GM18870 (cell line): ENCODE data around the gene LOXHD1.

Experiments used
- ATAC-seq: cut with Tn5 transposase; IDR thresholded peaks from one replicate; pipeline ENCODE4 v1.9.1; 2021; ENCODE audit warnings: moderate library complexity; ENCODE audit not compliant: unreplicated experiment

LOXHD1 gene

DNA sequence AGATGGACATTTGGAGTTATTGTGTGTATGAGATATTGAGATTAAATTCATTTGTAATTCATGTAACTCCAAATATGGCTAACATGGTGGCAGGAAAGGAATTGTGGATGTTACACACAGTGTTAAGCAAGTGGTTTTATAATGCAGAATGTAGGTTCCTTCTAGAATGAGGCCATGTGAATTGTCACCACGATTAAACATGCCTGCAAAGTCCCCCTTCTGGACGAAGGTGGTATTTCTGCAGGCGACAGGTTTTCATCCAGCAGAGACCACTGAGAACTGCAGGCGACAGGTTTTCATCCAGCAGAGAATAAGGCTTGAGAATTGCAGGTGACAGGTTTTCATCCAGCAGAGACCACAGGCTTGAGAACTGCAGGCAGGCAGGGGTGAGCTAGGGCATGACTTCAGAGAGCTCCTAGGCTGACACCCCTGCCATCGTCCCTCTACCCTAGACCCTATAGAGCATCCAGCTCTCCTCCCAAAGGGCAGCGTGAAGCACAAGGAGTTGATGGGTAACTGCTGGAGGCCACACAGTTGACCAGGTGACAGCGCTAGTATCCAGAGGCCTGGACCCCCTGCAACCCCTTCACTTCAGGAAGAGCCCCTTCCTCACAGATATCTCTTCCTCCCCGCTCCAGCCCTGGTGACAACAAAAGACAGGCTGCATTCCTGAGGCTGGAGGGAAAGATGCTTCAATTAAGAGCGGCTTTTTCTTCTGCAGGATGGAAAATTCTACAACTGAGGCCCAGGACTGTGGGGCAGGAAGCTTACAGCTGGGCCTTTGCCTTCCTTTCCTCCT lies 175.8 kb downstream of the LOXHD1 start:
- no peak for ATAC-seq

DNA sequence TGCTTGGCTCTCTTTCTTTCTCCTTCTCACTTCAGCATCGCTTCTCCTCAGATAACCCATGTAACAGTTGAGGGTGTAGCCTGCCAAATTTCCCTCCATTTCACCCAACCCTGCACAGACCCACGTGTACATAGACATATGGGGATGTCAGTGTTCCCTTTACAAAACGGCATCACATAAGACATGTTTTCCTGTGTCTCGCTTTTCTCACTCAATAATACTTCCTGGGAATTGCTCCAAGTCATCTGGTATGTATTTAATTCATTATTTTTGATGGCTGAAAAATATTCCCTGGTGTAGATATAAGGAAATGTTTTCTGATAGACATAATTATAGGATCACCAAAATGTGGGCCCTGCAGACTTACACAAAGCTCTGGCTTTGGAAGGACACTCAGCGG lies 176.8 kb downstream of the LOXHD1 start:
- ATAC-seq: no peak

DNA sequence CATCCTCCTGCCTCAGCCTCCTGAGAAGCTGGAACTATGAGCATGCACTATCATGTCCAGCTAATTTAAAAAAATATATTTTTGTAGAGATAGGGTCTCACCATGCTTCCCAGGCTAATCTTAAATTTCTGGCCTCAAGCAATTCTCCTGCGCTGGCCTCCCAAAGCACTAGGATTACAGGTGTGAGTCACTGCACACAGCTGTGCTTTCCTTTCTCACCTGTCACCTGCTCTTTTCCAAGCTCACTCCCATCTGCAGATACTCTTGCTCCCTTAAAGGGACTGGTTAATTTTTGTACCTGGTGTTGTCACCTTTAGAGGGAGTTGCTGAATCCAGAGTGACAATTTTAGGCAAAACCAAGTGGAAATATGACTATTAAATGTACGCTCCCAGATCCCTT lies 178.2 kb downstream of the LOXHD1 start:
- ATAC-seq: no peak

DNA sequence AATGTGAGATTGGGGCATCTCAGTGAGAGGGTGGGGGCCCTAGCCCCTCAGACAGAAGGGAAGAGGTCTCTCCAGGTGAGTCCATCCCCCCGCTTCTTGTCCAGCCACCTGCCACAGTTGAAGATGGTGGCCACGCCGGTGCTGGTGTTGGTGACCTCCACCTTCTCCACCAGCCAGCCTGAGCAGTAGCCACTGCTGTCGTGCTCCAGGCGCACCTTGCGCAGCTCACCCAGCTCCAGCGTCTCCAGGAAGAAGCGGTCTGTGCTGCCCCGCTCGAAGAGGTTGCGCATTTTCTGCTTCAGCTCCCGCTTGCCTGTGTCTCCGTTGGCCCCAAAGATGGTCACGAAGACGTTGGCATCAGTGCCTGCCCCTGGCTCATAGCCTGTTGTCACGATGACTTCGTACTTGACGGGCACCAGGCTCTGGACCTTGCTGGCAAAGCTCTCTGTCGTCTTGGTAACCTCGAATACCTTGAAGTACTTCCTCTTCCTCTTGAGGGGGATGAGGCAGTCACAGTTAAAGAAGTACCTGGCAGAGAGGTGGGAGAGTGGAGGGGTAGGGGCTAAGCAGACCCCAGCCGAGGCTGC lies 179.5 kb downstream of the LOXHD1 start:
- no peak for ATAC-seq

DNA sequence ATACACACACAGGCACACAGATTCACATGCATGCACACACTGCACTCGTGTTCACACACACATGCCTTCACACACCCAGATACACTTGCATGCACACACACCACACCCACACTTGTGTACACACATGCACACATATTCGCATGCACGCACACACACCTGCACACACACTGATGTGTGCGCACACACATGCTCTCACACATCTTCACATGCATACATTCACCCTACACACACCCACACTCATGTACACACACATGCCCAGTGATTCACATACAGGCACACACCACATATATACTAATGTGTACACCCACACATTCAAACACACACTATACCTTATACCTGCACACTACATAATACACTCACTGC lies 181.6 kb downstream of the LOXHD1 start:
- ATAC-seq: no peak

DNA sequence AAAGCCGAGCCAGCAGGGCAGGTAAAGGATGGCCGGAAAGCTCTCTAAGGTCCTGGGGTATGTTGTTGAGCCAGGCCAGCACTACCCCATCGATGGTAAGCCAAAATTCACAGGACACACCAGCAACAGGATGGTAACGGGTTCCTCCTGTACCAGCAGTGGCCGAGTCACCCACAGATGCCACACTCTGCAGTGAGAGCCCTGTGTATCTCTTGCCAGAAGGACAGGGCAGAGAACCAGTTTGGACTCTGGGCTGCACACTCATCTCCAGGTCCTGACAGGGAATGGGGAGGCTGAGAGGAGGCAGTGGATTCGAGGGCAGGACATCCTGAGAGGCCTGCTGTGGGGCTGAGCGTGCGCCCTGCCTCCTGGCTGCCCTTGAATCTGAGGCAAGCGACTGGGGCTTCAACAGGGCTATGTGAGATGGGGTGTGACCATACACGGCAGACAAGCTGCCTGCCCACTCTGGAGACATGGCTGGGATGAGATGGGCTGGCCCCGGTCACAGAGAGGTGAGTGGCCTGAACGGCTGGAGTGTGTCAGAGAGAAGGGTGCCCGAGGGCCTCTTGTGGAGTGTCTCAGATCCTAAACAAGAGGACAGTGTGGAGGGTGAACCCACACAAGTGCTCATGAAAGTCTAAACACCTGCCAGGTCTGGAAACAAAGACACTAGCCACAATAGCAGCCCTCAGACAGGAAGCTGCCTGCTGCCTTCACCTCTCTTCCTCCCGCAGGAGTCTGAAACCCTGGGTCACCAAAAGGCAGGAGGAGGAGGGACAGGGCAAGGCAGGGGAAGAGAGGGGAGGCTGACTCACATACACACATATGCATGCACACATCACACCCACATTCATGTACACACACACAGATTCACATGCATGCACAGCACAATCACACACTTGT lies 182.3 kb downstream of the LOXHD1 start:
- ATAC-seq: no peak

DNA sequence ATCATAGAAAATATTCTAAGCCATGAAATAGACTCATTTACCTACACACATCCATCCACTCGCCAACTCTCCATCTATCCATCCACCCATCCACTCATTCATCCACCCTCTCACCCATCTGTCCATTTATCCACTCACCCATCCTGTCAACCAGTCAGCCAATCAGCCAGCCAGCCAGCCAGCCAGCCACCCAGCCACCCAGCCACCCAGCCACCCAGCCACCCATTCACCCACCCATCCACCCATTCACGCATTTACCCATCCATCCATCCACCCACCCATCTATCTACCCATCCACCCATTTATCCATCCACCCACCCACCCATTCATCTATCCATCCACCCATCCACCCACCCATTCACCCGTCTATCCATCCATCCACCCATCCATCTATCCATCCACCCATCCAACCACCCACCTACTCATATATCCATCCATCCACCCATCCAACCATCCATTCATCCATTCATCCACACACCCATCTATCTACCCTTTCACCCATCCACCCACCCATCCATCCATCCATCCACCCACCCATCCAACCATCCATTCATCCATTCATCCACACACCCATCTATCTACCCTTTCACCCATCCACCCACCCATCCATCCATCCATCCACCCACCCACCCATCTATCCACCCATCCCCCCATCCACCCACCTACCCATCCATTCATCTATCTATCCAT lies 185.1 kb downstream of the LOXHD1 start:
- no peak for ATAC-seq

DNA sequence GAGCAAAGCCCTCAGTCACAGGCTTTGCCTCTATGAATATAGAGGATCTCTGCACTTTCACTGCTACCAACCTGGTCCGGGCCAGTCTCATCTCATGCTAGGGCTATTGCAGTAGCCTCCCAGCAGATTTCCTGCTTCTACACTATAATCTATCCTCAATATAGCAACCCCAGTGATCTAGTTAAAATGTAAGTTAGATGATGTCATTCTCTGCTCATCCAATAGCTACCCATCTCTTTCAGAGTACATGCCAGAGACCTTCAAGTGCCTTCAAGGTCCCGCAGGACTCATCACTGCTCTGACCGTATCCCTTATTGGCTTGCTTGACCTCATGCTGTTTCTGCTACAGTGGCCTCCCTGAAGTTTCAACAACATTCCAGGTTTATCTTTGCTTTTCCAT lies 186.3 kb downstream of the LOXHD1 start:
- no peak for ATAC-seq

DNA sequence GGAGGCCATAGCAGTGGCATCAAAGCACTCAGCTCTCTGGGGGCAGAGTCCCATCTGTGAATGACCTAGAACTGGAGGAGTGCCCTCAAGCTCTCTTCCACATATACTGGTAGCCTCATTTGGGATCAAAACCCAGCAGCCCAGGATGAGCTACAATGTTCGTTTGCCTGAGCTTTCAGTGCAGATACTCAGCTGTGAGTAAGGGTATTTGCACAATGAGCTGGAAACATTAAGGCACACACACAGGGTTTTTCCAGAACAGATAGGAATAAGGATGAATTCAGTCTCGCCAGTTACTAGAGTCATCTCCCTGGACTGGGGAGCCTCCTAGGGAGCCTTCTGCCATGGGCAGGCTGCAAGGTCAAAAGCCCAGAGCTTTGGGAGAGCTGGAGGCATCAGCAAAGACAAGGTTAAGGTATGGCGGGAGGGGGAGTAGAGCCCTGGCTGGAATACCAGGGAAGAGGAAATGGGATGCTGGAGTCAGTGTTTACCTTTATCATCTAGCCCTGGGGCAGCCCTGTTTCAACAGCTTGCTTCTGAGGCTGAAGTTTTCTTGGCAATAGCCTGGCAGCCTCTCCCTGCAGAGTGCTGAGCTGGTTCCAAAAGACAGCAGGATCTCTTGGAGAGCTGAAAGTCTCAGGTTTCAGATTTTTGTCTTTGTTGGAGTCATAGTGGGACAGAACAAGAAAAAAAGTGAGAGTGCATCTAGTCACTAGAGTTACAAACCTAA lies 187.7 kb downstream of the LOXHD1 start:
- ATAC-seq: no peak

DNA sequence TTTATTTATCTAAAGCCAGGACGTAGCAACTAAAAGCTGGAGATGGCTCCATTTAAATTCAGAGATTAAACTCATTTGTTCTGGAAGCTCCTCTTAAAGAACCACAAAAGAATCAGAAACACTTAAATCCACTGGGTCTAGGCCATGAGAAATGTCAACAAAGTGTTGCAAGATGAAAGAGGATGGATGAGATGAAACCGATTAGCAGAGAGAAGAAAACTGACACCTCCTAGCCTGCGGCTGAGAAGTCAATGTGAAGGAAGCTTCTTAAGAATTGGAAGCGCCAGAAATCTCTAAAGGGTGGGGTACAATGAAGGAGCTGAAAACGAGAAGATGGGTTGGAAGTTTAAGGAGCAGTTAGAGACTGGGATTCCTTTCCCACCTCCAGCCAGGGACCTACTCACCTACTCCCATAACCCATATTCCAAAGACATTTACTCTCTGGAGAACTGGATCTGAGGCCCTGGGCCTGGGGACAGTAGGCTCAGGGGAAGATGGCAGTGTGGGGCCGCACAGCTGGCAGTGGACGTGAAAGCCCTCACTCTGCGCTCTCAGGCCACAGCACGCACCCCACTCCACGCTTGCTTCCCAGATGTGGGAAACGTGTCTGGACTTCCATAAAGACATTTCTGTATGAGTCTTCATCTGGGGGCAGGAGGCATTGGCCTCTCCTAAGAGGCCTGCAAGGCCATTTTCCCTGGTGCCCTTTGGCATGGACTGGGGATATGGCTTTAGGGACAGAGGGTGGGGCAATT lies 188.4 kb downstream of the LOXHD1 start:
- ATAC-seq: no peak

DNA sequence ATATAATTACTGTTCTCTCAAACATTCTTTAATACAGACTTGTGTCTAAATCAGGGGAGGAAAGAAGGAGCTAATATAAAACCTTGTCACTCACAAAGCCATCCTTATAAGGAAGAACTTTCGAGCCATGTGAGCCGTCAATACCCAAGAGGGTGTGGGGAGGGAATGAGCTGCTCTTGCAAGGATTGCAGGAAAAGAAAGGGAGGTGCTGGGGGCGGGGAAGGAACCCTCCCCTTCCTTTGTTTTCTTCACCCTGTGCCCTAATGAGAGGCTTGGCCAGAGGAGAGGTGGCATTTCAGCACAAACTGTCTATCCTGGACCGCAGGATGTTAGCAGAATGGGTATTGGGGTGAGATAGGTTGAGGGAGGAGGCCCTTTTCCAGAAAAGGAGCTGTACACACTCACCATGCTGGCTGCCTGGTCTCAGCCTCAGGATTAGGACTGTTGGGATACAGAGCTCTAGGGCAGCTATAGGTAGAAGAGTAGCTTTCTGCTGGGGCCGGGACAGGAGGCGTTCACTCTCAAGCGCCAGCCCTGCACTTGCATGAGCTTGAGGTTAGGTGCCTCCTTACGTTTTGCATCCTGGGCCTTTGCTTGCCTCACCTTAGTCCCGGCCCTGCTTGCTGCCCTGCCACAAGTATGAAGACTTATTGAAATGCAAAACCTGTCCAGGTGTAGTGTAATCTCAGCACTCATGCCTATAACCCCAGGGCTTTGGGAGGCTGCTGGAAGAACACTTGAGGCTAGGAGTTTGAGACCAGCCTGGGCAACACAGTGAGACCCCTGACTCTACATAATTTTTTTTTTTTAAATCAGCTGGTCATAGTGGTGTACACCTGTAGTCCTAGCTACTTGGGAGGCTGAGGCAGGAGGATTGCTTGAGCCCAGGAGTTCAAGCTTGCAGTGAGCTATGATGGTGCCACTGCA lies 190.5 kb downstream of the LOXHD1 start:
- ATAC-seq: no peak

- ATAC-seq: no peak
These were observed 191.9 kb downstream of the LOXHD1 start for GRCh38 chr18:46464926-46465655.

GRCh38 chr18:46462523-46462922 lies 194.5 kb downstream of the LOXHD1 start:
- no peak for ATAC-seq

DNA sequence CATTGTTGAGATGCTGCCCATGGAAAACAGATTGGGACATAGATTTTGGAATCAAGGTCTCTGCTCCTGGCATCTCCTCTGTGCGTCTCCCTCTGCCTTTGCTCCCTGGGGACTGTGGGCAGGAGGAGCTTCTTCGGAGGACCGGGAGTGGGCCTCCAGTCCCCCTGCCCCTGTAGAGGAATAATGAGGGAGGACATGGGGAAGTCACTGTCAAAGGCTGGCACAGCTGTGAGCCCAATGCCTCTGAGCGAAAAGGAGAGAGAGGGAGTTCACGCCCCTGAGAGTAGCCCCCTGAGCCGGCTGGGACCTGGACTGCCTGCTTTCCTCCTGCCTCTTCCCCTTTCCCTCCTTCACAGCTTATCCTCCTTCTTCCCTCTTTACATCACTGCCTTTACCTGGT lies 195.0 kb downstream of the LOXHD1 start:
- ATAC-seq: no peak

DNA sequence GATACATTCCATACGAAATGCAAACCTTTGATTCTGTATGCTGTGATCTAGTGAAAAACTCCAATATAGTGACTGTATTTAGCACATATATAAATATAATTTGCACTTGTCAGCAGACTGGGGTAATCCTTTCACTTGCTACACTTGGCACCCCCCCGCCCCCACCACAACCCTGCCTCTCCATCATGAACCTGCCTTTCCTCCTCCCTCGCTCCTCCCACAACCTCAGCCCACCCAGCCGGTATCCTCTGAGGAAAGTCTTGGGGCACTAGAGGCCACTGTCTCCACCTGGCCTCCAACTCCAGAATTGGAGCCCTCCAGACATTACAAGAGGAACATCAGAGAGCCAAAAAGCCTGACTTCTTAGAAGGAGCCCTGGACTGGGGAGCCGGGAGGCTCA lies 196.3 kb downstream of the LOXHD1 start:
- ATAC-seq: no peak

DNA sequence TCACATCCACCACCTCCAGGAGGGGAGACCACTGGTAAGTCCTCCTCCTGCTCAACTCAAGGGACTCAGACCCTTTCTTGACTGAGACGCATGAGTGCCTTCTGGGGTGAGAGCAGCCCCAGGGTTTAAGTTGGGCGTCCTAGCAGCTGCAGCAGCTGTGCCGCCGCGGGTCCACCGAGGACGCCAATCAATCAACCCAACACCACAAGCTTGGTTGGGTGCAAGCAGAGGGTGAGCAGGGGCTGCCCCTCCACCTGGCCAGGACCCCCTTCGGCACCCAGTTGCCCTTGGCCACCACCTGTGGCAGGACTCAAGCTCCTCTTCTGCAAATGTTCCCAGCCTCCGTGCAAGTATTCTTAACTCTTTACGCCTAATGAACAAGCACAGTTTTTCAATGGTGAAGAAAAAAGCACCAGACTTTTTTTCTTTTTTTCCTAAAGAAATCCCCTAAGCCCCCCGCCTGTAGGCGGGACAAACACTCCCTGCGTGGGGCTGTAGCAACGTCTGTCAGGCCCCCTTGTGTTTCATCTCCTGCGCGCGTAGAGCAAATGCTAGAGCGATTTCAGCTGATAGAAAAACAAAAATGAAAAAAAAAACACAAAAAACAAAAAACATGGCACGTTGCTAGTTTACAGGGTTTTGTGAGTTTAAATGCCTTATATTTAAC lies 197.1 kb downstream of the LOXHD1 start:
- no peak for ATAC-seq

- no peak for ATAC-seq
These were observed 198.5 kb downstream of the LOXHD1 start for GRCh38 chr18:46458472-46458871.

DNA sequence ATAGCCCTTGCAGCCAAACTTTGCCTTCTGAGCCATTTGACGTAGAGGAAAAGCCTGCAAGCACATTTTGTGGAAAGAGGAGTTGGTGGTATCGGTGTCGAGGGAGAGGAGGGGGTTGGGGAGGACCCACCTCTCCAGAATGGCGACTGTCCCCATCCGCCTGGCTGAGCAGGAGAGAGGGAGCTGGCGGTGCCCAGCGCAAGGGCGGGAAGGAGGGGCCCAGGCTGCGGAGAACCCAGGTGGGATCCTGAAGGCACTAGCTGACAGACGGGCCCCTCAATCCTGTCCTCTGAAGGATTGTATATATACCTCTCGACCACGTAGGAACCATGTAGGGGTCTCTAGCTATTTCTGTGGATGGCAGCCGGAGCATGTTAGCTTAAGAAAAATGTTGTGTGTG lies 200.3 kb downstream of the LOXHD1 start:
- no peak for ATAC-seq
